HCT116 (cell line): ENCODE results near the gene AEBP1. TPM values are rescaled to one million over a fixed set of nuclear protein-coding genes. Genes with fewer than 3 reads are reported as not detected.

ENCODE experiments used
- ATAC-seq: fragments of 200-7000 bp; cut with Tn5 transposase; 2 replicates; pipeline ENCODE4 v1.9.1; 2020; ENCODE audit warnings: mild to moderate bottlenecking, moderate library complexity
- BruUV-seq: library from RNA; stranded (reverse); fragments of 400-500 nt; replicated peaks from 2 replicates; lab custom pipeline; 2021; lab: Mats Ljungman, UMichigan
- CTCF ChIA-PET: fragments of 300-600 bp; sonication (Branson Sonifier 250); formaldehyde crosslinking; loops from one replicate; lab custom pipeline; 2021; ENCODE audit warnings: antibody characterized with exemption; lab: Charles Lee
- POLR2A ChIA-PET: fragments of 300-600, 350-600 bp; sonication (Branson Sonifier 250); formaldehyde crosslinking; loops from one replicate; lab custom pipeline; 2021; ENCODE audit warnings: antibody characterized with exemption; lab: Charles Lee
- RAD21 ChIA-PET, 2 experiments: fragments of 300-600 bp; sonication (Branson Sonifier 250); formaldehyde crosslinking; loops; one replicate each; lab custom pipeline; 2023; ENCODE audit warnings: low total read pairs in 2 of 2; ENCODE audit not compliant: uncharacterized antibody in 2 of 2, unreplicated experiment in 2 of 2, low non-redundant PET in 1 of 2; lab: Charles Lee
- DNase-seq: peaks from one replicate; pipeline ENCODE4 v3.0.0-alpha.2; 2010; ENCODE audit warnings: low read depth, low spot score
- H2AFZ ChIP-seq: fragments of 200-600 bp; shearing (Covaris generic), sonication (generic); 2 replicates; pipeline ENCODE4 v1.6.1; 2017; ENCODE audit warnings: low read depth, mixed run types, mixed read lengths, antibody characterized with exemption, low read length; ENCODE audit not compliant: poor library complexity, severe bottlenecking
- H3K27ac ChIP-seq: 2 replicates; pipeline ENCODE4 v1.5.1; 2012; ENCODE audit warnings: low read depth, low read length
- H3K27me3 ChIP-seq: fragments of 200-600 bp; sonication (generic); 2 replicates; pipeline ENCODE4 v1.6.1; 2016; ENCODE audit warnings: mixed run types, low read length, mixed read lengths; ENCODE audit not compliant: insufficient read depth
- H3K36me3 ChIP-seq, 2 experiments: fragments of 200-500 bp in 1 of 2; fragments of 200-600 bp in 1 of 2; sonication (Bioruptor generic) in 1 of 2; sonication (generic) in 1 of 2; 2 replicates each; pipeline versions ENCODE4 v1.5.1 to v1.6.1; 2014 to 2016; ENCODE audit warnings: low read length in 2 of 2, inconsistent platforms in 1 of 2, mixed read lengths in 1 of 2, mixed run types in 1 of 2; ENCODE audit not compliant: insufficient read depth in 2 of 2, control insufficient read depth in 1 of 2
- H3K4me1 ChIP-seq, 2 experiments: fragments of 200-600 bp in 1 of 2; sonication (generic) in 1 of 2; 2 replicates each; pipeline versions ENCODE4 v1.5.1 to v1.6.1; 2012 to 2017; ENCODE audit warnings: low read length in 2 of 2, inconsistent platforms in 1 of 2, mild to moderate bottlenecking in 1 of 2, mixed read lengths in 1 of 2, mixed run types in 1 of 2, moderate library complexity in 1 of 2; ENCODE audit not compliant: insufficient read depth in 2 of 2, control insufficient read depth in 1 of 2
- H3K4me2 ChIP-seq: fragments of 200-600 bp; sonication (generic); 2 replicates; pipeline ENCODE4 v1.6.1; 2017; ENCODE audit warnings: mixed run types, low read length, mixed read lengths
- H3K4me3 ChIP-seq, 2 experiments: fragments of 200-600 bp in 1 of 2; sonication (generic) in 1 of 2; replicated peaks in 1 of 2; 2 replicates each; pipeline ENCODE4 v1.5.1; 2011 to 2016; ENCODE audit warnings: low read length in 2 of 2, control low read depth in 1 of 2, low read depth in 1 of 2, mild to moderate bottlenecking in 1 of 2, mixed read lengths in 1 of 2, mixed run types in 1 of 2
- H3K79me2 ChIP-seq: fragments of 200-600 bp; sonication (generic); 2 replicates; pipeline ENCODE4 v1.6.1; 2017; ENCODE audit warnings: mild to moderate bottlenecking, mixed run types, low read length, moderate library complexity, mixed read lengths; ENCODE audit not compliant: insufficient read depth
- H3K9ac ChIP-seq: fragments of 200-600 bp; sonication (generic); 2 replicates; pipeline ENCODE4 v1.6.1; 2016; ENCODE audit warnings: low read length, mixed read lengths
- H3K9me2 ChIP-seq: fragments of 200-600 bp; sonication (generic), shearing (Covaris generic); 2 replicates; pipeline ENCODE4 v1.6.1; 2017; ENCODE audit warnings: mixed run types, mild to moderate bottlenecking, moderate library complexity; ENCODE audit not compliant: insufficient read depth
- H3K9me3 ChIP-seq, 2 experiments: fragments of 200-500 bp in 1 of 2; fragments of 200-600 bp in 1 of 2; sonication (Bioruptor generic) in 1 of 2; sonication (generic) in 1 of 2; 2 replicates each; pipeline ENCODE4 v1.6.1; 2014 to 2017; ENCODE audit warnings: low read length in 2 of 2, mixed read lengths in 2 of 2, inconsistent platforms in 1 of 2, low read depth in 1 of 2, mild to moderate bottlenecking in 1 of 2, mixed run types in 1 of 2, moderate library complexity in 1 of 2; ENCODE audit not compliant: control insufficient read depth in 1 of 2, insufficient read depth in 1 of 2
- H4K20me1 ChIP-seq: fragments of 200-600 bp; sonication (generic), shearing (Covaris generic); 2 replicates; pipeline ENCODE4 v1.6.1; 2017; ENCODE audit warnings: mixed run types, mild to moderate bottlenecking, moderate library complexity; ENCODE audit not compliant: insufficient read depth
- ELF1 ChIP-seq: IDR thresholded peaks from 2 replicates; pipeline ENCODE4 v1.6.1; 2012; ENCODE audit warnings: low read depth, borderline replicate concordance
- EZH2 ChIP-seq: fragments of 200-600 bp; sonication (generic); IDR thresholded peaks from 2 replicates; pipeline ENCODE4 v1.6.1; 2017; ENCODE audit warnings: antibody characterized with exemption, mixed run types
- JUND ChIP-seq: IDR thresholded peaks from 2 replicates; pipeline ENCODE4 v1.6.1; 2012
- POLR2A ChIP-seq: IDR thresholded peaks from 2 replicates; pipeline ENCODE4 v1.7.0; 2011; ENCODE audit warnings: borderline replicate concordance; ENCODE audit not compliant: insufficient read depth, insufficient read length; ENCODE audit errors: extremely low read depth
- SRF ChIP-seq: IDR thresholded peaks from 2 replicates; pipeline ENCODE4 v1.6.1; 2012; ENCODE audit warnings: low read depth
- intact Hi-C: fragments of 100-400 bp; cut with micrococcal nuclease; formaldehyde crosslinking; loops from 2 replicates; pipeline ENCODE4 v1.10.0; 2022
- total RNA-seq: library from RNA; stranded (reverse); gene quantifications from one replicate; pipeline ENCODE4 v1.2.1, GENCODE V29; 2021; ENCODE audit not compliant: unreplicated experiment
- TF ChIP-seq, protein P1 (sequence below), 3 experiments: fragments of 200-600 bp in 1 of 3; sonication (generic) in 1 of 3; IDR thresholded peaks in 2 of 3; conservative IDR thresholded peaks in 1 of 3; 2 replicates each; pipeline ENCODE4 v1.5.1; 2012 to 2017; ENCODE audit warnings: low read depth in 2 of 3, low read length in 2 of 3, antibody characterized with exemption in 1 of 3, borderline replicate concordance in 1 of 3, control low read depth in 1 of 3, mild to moderate bottlenecking in 1 of 3, mixed read lengths in 1 of 3, mixed run types in 1 of 3, moderate library complexity in 1 of 3; ENCODE audit not compliant: insufficient read depth in 1 of 3

Gene AEBP1
- total RNA-seq, 1 experiment from 2014 or later = 0.49 TPM

DNA sequence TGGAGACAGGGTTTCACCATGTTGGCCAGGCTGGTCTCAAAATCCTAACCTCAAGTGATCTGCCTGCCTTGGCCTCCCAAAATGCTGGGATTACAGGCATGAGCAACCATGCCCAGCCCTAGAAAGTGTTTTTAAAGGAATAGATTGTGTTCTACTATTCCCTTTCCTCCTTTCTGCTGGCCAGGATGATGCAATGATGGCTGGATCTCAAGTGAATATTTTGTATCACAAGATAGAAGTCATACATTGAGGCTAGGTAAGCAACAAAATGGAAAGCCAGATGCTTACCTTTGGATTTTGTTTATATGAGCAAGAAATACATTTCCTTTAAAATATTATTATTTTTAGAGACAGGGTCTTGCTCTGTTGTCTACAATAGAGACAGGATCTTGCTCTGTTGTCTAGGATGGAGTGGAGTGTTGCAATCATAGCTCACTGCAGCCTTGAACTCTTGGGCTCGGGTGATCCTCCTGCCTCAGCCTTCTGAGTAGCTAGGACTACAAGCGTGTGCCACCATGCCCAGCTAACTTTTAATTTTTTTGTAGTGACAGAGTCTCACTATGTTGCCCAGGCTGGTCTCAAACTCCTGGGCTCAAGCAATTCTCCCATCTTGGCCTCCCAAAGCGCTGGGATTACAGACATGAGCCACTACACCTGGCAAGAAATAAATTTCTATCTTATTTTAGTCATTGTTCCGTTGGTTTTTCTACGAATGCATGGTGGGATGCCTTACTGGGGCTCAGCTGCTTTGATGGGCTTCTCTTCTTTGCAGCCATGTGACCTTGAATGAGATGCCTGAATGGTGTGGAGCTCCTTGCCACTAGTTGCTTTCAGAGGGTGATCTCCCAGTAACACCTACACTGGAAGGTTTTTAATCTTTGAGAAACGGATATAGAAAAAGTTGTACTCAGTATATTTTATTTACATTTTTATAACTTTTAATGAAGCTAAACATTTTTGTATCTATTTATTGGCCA lies 5.8 kb upstream of the AEBP1 start (continued):
- TF ChIP-seq ELF1 = no peak

DNA sequence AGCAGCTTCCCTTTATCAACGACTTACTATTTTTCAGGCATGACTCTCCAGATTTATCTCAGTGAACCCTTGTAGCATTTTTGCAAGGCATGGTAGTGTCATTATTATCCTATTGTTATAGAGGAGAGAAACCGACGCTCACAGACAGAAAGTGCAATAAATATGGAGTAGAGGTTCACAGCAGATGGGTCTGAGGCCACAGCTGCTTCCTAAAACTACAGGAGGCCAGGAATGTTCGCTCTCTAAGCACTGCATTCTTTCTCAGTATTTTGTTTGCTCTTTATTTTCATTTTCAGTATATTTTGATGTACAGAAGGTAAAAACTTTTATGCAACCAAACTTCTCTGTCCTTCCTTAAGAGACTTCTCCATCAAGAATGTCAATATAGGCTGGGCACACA lies 4.5 kb upstream of the AEBP1 start:
- BruUV-seq = no TSS peak
- no peak overlapping the region for H3K4me2 ChIP-seq
- H2AFZ ChIP-seq = no peak overlapping the region
- DNase-seq (no peak), ATAC-seq (no peak)
- H4K20me1 ChIP-seq = no peaks in the 10 kb centered on the region
- CTCF ChIA-PET = no interaction called here
- H3K27ac ChIP-seq = no peak overlapping the region
- intact Hi-C loops = no loop called here
- no peaks in the 10 kb centered on the region for H3K79me2 ChIP-seq
- no peak overlapping the region for H3K9ac ChIP-seq
- H3K4me1 ChIP-seq = no peaks in the 10 kb centered on the region
- H3K36me3 ChIP-seq = no peaks in the 10 kb centered on the region
- H3K27me3 ChIP-seq = no peaks in the 10 kb centered on the region
- H3K9me2 ChIP-seq = no peaks in the 10 kb centered on the region
- no peaks in the 10 kb centered on the region for H3K9me3 ChIP-seq
- TF ChIP-seq SRF (no peak), POLR2A (no peak), EZH2 (no peak), JUND (no peak)
- TF ChIP-seq, protein P1, sequence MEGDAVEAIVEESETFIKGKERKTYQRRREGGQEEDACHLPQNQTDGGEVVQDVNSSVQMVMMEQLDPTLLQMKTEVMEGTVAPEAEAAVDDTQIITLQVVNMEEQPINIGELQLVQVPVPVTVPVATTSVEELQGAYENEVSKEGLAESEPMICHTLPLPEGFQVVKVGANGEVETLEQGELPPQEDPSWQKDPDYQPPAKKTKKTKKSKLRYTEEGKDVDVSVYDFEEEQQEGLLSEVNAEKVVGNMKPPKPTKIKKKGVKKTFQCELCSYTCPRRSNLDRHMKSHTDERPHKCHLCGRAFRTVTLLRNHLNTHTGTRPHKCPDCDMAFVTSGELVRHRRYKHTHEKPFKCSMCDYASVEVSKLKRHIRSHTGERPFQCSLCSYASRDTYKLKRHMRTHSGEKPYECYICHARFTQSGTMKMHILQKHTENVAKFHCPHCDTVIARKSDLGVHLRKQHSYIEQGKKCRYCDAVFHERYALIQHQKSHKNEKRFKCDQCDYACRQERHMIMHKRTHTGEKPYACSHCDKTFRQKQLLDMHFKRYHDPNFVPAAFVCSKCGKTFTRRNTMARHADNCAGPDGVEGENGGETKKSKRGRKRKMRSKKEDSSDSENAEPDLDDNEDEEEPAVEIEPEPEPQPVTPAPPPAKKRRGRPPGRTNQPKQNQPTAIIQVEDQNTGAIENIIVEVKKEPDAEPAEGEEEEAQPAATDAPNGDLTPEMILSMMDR (IDR thresholded peaks at IDR 0.05 in 2 of 3, conservative IDR thresholded peaks at IDR 0.05 in 1 of 3; ENCODE audit: borderline replicate concordance in 1 of 3, insufficient read depth in 1 of 3, low read depth in 2 of 3, low read length in 2 of 3) = no peak
- no peak overlapping the region for H3K4me3 ChIP-seq
- POLR2A ChIA-PET = no interaction called here
- RAD21 ChIA-PET = no interaction called here
